GM10847 (cell line): ENCODE results near the gene RRP1B.

Experiments
- POLR2A ChIP-seq: IDR thresholded peaks from 2 replicates; pipeline ENCODE4 v1.6.1; 2011; ENCODE audit not compliant: insufficient read length; ENCODE audit errors: extremely low read depth

The RRP1B gene, protein sequence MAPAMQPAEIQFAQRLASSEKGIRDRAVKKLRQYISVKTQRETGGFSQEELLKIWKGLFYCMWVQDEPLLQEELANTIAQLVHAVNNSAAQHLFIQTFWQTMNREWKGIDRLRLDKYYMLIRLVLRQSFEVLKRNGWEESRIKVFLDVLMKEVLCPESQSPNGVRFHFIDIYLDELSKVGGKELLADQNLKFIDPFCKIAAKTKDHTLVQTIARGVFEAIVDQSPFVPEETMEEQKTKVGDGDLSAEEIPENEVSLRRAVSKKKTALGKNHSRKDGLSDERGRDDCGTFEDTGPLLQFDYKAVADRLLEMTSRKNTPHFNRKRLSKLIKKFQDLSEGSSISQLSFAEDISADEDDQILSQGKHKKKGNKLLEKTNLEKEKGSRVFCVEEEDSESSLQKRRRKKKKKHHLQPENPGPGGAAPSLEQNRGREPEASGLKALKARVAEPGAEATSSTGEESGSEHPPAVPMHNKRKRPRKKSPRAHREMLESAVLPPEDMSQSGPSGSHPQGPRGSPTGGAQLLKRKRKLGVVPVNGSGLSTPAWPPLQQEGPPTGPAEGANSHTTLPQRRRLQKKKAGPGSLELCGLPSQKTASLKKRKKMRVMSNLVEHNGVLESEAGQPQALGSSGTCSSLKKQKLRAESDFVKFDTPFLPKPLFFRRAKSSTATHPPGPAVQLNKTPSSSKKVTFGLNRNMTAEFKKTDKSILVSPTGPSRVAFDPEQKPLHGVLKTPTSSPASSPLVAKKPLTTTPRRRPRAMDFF

GRCh38 chr21:43659136-43660000 lies at the start of gene RRP1B, which contains the start of gene HSF2BP:
RRP1B (plus strand) TSS chr21:43659560; CDS start chr21:43659665, 105 bp downstream.
HSF2BP (minus strand) TSS chr21:43659488; CDS start chr21:43658096, 1,392 bp downstream.
- TF ChIP-seq POLR2A: peak; percentile 90

DNA sequence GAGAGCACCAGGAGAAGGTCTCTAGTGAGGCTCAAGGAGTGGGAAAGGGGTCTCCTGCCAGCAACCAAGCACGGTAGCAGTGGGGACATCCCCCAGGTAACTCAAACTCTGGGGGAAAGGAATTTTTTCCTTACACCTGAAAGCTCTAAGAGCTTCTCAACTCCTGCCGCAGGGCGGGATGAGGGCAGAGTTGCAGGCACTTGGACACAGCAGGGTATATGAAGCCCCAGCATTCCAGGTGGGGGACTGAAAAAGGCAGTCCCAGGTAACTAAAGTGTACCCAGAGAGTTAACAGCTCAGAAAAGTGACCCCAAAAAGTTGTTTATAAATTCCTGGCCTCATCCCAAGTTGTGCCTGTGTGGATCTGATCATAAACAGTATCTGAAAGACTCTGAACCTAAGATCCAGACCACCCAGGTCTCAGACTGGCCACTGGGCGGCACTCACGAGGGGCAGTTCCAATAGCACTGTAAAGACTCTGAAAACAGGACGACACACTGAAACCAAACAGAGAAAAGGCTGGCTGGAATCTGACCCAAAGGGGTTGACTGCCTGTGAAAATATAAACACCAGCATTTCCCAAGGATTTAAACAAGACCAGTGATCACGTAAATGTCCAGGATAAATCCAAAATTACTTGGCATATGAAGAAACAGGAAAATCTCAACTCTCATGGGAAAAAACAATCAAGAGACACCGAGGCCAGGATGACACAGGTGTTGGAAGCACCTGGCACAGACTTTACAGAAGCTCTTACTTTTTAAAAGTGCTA lies 47.6 kb upstream of the RRP1B start:
- no peak for TF ChIP-seq POLR2A

DNA sequence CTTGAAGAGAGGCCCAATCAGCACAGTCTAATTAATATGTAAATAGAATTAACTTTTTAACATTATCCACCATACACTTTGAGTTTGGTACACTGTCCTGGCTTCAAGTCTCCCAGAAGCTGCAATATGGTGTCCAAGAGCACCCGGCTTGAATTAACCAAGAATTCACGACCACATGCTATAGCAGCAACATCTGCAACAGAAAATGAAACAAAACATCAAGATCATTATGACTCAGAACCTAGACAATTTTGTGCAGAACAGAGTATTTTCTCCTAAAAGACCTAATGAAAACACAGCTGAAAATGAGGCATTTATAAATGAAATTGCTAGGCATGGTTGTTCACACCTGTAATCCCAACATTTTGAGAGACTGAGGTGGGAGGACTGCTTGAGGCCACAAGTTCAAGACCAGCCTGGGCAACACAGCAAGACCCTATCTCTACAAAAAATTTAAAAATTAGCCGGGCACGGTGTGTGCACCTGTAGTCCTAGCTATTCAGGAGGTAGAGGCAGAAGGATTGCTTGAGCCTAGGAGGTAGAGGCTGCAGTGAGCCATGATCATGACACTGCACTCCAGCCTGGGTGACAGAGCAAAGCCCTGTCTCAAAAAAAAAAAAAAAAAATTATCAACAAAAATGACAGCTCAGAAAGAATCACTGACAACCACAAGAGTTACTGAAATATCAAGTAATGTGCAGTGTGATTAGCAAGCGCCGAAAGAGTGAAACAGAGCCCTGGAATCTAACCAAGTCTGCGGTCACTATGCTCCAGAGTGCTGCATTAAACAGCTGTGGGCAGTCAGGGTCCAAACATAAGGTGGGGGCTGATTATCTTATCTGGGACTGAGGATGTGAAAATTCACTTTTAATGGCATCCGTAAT lies 45.4 kb upstream of the RRP1B start:
- no peak for TF ChIP-seq POLR2A

DNA sequence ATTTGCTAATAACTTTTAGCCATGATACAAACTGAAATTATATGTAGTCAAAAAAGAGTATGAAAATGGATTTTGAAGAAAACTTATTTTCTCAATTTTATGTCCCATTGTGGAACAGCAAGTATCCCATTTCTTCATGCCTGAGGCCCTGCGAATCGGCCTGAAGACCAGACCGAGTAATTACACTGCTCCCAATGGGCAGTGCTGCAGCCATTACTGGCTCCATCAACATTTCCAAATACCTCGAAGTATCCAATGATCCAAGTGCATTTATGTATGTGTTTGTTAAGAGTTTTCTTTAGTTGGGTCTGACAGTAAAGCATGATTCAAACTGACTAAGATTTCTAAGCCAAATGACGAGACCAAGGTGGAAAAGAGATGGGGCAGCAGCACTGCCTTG lies 44.5 kb upstream of the RRP1B start:
- no peak for TF ChIP-seq POLR2A

DNA sequence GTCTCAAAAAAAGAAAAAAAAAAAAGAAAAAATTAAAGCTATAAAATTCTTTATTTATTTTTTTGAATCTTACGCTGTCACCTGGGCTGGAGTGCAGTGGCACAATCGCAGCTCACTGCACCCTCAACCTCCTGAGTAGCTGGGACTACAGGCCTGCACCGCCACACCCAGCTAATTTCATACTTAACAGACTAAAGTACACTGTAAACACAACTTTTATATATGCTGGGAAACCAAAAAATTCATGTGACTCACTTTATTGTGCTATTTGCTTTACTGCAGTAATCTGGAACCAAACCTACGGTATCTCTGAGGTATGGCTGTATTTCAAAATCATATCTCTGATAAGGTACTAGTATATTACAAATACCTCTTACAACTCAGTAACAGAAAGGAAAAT lies 40.4 kb upstream of the RRP1B start:
- no peak for TF ChIP-seq POLR2A

DNA sequence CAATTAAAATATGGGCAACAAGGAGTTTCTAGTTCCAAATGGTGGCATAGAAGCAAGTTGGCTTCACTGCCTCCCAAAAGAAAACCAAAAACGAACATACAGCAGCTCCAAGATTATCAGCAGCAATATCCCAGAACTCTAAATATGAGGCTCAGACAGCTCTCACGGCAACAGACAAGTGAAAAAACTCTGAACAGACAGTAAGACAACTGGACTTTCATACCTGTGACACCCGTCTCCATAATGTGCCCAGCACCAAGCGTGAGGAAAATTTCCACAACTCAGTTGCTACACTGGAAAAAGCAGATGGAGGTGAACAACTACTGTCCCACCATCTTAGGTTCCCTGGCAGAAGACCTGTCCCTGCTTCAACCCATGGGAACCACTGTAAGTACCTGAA lies 40.0 kb upstream of the RRP1B start:
- TF ChIP-seq POLR2A: no peak

DNA sequence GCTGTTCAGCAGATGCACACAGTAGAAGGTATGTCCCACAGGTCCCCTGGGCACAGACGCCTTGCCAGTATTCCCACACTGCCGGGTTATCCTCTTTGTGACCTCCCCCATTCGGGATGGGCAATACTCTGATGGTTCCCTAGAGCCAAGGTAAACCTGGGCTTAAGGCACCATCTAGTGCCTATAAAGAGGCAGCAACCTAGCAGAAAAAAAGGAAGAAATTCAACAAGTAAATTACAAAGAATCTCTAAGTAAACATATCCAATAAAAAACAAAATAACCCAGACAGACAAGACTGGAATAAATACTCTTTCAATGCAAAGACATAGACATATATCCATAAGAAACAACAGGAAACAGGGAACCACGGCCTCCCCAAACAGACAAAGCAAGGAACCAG lies 39.5 kb upstream of the RRP1B start:
- TF ChIP-seq POLR2A: no peak

DNA sequence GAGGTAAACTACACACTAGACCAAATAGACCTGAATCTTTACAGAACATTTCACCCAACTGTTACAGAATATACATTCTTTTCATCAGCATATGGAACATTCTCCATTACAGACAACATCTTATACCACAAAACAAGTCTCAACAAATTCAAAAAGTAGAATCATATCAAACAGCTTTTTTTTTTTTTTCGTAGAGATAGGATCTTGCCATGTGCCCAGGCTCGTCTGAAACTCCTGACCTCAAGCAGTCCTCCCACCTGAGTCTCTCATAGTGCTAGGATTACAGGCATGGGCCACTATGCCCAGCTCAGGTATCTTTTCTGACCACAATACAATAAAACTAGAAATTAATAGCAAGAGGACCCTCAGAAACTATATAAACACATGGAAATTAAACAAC lies 36.6 kb upstream of the RRP1B start:
- no peak for TF ChIP-seq POLR2A

DNA sequence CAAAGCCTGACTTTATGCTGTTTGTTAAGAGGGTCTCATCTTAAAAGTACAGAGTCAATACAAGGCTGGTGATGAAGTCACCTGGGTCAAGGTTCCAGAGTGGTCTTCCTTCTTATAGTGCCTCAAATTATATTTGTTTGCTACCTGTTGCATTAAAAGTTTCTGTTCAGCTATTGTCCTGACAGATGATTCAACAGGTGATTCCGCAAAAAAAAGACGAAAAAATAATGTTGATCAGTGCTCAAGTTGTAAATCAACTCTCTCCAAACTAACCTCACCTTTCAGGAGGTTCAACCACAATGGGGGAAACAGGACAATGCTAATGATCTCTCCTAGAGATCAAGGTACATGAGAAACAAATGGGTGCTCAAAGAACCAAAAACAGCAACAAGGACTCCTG lies 35.8 kb upstream of the RRP1B start:
- TF ChIP-seq POLR2A: no peak

GRCh38 chr21:43624339-43624738 lies 35.0 kb upstream of the RRP1B start:
- no peak for TF ChIP-seq POLR2A

DNA sequence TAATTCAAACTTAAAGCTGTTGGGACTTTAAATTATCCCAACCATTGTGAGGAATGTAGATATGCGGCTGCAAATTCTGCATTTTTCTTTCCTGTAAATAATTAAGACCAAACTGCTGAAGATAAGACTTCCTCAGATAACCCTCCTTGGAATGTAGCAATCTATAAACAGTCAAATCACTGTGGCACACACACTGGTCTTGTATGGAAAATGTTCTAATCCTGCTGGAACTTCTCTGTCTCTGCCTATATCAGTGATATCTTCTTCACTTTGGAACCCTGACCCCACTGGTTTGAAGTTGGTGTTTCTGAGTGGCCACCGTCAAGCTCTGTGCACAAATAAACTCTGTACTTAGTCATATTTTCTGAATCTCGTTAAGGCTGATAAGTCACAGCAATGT lies 33.0 kb upstream of the RRP1B start:
- no peak for TF ChIP-seq POLR2A

GRCh38 chr21:43627527-43627926 lies 31.8 kb upstream of the RRP1B start:
- TF ChIP-seq POLR2A: no peak

- no peak for TF ChIP-seq POLR2A
These were observed 27.8 kb upstream of the RRP1B start for GRCh38 chr21:43631411-43632107.
